Ecto neural progenitor cell (in vitro differentiated cells): ENCODE data around the gene SLC15A1.

Experiments
- DNase-seq: peaks from one replicate; pipeline ENCODE4 v3.0.0-alpha.2; 2018; ENCODE audit warnings: low spot score

The SLC15A1 gene

GRCh38 chr13:98752467-98753290, at the start of gene SLC15A1:
SLC15A1 (minus strand) TSS chr13:98752672; CDS start chr13:98752598, 74 bp downstream.
- DNase-seq = peak; percentile 53

- DNase-seq = no peak
These were observed 49.4 kb upstream of the SLC15A1 start for GRCh38 chr13:98801626-98802418.

GRCh38 chr13:98800078-98800477, 47.6 kb upstream of the SLC15A1 start:
- no peak for DNase-seq

- DNase-seq = no peak
These were observed 46.6 kb upstream of the SLC15A1 start for GRCh38 chr13:98798849-98799645.

- no peak for DNase-seq
These were observed 45.0 kb upstream of the SLC15A1 start for GRCh38 chr13:98797456-98797855.

GRCh38 chr13:98796798-98797197, 44.3 kb upstream of the SLC15A1 start:
- DNase-seq = no peak

GRCh38 chr13:98796191-98796590, 43.7 kb upstream of the SLC15A1 start:
- DNase-seq = no peak

- DNase-seq = no peak
These were observed 42.7 kb upstream of the SLC15A1 start for GRCh38 chr13:98795220-98795619.

- DNase-seq = no peak
These were observed 42.0 kb upstream of the SLC15A1 start for GRCh38 chr13:98794498-98794897.

- DNase-seq = no peak
These were observed 40.5 kb upstream of the SLC15A1 start for GRCh38 chr13:98792785-98793495.

GRCh38 chr13:98792321-98792720, 39.8 kb upstream of the SLC15A1 start:
- no peak for DNase-seq

GRCh38 chr13:98791611-98792010, 39.1 kb upstream of the SLC15A1 start:
- DNase-seq = no peak

- DNase-seq = no peak
These were observed 35.5 kb upstream of the SLC15A1 start for GRCh38 chr13:98787996-98788395.

GRCh38 chr13:98787173-98787572, 34.7 kb upstream of the SLC15A1 start:
- no peak for DNase-seq

GRCh38 chr13:98786023-98786422, 33.6 kb upstream of the SLC15A1 start:
- no peak for DNase-seq

GRCh38 chr13:98785405-98785804, 32.9 kb upstream of the SLC15A1 start:
- no peak for DNase-seq

GRCh38 chr13:98784666-98785065, 32.2 kb upstream of the SLC15A1 start:
- no peak for DNase-seq

- no peak for DNase-seq
These were observed 31.5 kb upstream of the SLC15A1 start for GRCh38 chr13:98783856-98784478.

GRCh38 chr13:98782654-98783053, 30.2 kb upstream of the SLC15A1 start:
- no peak for DNase-seq

- no peak for DNase-seq
These were observed 29.4 kb upstream of the SLC15A1 start for GRCh38 chr13:98781905-98782304.

- no peak for DNase-seq
These were observed 29.0 kb upstream of the SLC15A1 start for GRCh38 chr13:98781470-98781869.
